Left renal cortex interstitium (tissue), 4 donors: ENCODE data around the gene LAMP5. TPM values are rescaled to one million over a fixed set of nuclear protein-coding genes. Genes with fewer than 3 reads are reported as not detected.

Source experiments
- DNase-seq, 4 donors: peaks; one replicate each; pipeline ENCODE4 v3.0.0-alpha.2; 2013; ENCODE audit warnings: low read depth in 4 of 4, low spot score in 2 of 4, missing footprints in 1 of 4
- polyA plus RNA-seq, 4 donors: library from polyadenylated mRNA; unstranded; fragments of 120-200 nt; gene quantifications; one replicate each; pipeline ENCODE4 v1.2.1, GENCODE V29; 2013; ENCODE audit not compliant: insufficient read length in 4 of 4

LAMP5 gene
- polyA plus RNA-seq, 4 donors: 4.5 to 7.5 (median 5.9) TPM

DNA sequence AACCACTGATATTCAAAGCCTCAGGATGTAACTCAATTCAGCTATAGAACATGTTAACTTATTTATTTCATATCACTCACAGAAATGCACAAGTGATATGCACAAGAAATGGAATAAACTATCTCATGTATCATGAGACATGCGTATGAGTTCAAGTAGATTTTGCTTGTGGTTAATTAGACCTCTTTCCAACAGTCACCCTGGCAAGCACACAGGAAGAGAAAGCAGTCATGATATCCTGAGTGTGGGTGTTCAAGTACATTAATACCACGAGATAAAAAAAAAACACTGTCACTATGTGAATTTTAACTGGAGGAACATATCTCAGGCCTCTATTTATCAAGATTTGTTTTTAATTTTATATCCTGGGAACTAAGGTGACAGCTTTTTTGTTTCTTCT is 64.2 kb downstream of the LAMP5 start:
- no peak for DNase-seq
